ENCODE measurements around the gene HMOX2.

DNA sequence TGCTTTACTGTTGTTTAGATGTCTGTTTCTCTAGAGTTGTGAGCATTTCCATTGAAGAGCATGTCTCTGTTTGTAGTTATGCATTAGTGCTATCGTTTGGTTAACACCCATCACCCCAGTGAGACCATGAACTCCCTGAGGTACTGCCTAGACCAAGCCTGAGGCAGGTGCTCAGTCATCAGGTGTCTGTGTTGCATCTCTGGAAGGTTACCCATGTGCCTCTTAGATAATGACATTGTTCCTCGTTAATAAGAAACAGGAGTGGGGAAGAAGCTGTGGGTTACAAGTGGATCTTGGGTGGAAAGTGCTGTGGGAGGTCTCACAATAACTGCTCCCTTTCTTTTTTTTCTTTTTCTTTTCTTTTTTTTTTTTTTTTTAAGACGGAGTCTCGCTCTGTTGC is 32.2 kb upstream of the HMOX2 start:
- TF ChIP-seq, protein P1, sequence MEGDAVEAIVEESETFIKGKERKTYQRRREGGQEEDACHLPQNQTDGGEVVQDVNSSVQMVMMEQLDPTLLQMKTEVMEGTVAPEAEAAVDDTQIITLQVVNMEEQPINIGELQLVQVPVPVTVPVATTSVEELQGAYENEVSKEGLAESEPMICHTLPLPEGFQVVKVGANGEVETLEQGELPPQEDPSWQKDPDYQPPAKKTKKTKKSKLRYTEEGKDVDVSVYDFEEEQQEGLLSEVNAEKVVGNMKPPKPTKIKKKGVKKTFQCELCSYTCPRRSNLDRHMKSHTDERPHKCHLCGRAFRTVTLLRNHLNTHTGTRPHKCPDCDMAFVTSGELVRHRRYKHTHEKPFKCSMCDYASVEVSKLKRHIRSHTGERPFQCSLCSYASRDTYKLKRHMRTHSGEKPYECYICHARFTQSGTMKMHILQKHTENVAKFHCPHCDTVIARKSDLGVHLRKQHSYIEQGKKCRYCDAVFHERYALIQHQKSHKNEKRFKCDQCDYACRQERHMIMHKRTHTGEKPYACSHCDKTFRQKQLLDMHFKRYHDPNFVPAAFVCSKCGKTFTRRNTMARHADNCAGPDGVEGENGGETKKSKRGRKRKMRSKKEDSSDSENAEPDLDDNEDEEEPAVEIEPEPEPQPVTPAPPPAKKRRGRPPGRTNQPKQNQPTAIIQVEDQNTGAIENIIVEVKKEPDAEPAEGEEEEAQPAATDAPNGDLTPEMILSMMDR (IDR thresholded peaks at IDR 0.05; ENCODE audit: low read depth, low read length), result no peak
- TF ChIP-seq EZH2phosphoT487 (IDR thresholded peaks at IDR 0.05; ENCODE audit: low read depth), result no peak

All from OCI-LY3 (cell line).